ENCODE data around the gene NF2.

- no peak for TF ChIP-seq POLR2A (IDR thresholded peaks at IDR 0.05)
- TF ChIP-seq, protein P1, sequence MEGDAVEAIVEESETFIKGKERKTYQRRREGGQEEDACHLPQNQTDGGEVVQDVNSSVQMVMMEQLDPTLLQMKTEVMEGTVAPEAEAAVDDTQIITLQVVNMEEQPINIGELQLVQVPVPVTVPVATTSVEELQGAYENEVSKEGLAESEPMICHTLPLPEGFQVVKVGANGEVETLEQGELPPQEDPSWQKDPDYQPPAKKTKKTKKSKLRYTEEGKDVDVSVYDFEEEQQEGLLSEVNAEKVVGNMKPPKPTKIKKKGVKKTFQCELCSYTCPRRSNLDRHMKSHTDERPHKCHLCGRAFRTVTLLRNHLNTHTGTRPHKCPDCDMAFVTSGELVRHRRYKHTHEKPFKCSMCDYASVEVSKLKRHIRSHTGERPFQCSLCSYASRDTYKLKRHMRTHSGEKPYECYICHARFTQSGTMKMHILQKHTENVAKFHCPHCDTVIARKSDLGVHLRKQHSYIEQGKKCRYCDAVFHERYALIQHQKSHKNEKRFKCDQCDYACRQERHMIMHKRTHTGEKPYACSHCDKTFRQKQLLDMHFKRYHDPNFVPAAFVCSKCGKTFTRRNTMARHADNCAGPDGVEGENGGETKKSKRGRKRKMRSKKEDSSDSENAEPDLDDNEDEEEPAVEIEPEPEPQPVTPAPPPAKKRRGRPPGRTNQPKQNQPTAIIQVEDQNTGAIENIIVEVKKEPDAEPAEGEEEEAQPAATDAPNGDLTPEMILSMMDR (IDR thresholded peaks at IDR 0.05), result no peak
These were observed 32.4 kb upstream of the NF2 start for GRCh38 chr22:29570912-29571549.
